H1 (cell line): ENCODE data around the gene RPP25. TPM values are rescaled to one million over a fixed set of nuclear protein-coding genes. Genes with fewer than 3 reads are reported as not detected.
A peak's percentile ranks its signal among the peaks of the same experiment; 100 is the strongest.

Experiments used
- CTCF ChIA-PET: fragments of 300-600 bp; sonication (Branson Sonifier 250); formaldehyde crosslinking; loops from one replicate; lab custom pipeline; 2021; ENCODE audit not compliant: partially characterized antibody; lab: Charles Lee
- POLR2A ChIA-PET: fragments of 300-600 bp; sonication (Branson Sonifier 250); formaldehyde crosslinking; loops from one replicate; lab custom pipeline; 2021; ENCODE audit warnings: inconsistent platforms; ENCODE audit not compliant: partially characterized antibody; lab: Charles Lee
- DNase-seq, 2 experiments: peaks; one replicate each; pipeline versions ENCODE4 v3.0.0 to v3.0.0-alpha.2; 2010 to 2022; ENCODE audit warnings: low spot score in 2 of 2, low read depth in 1 of 2, mixed read lengths in 1 of 2
- FAIRE-seq: peaks from 2 replicates; lab custom pipeline; 2011; peaks lifted over from hg19 to GRCh38; lab: Jason Lieb, UNC
- H2AFZ ChIP-seq: 2 replicates; pipeline ENCODE4 v1.8.1; 2012; ENCODE audit warnings: low read length, inconsistent platforms
- H2AK5ac ChIP-seq: 2 replicates; pipeline ENCODE4 v1.6.1; 2013; ENCODE audit warnings: low read depth, low read length
- H2BK120ac ChIP-seq: replicated peaks from 2 replicates; pipeline ENCODE3; 2013; ENCODE audit warnings: low read depth, low read length, inconsistent platforms
- H2BK12ac ChIP-seq: 2 replicates; pipeline ENCODE4 v1.6.1; 2013; ENCODE audit warnings: low read depth, low read length
- H2BK15ac ChIP-seq: 2 replicates; pipeline ENCODE4 v1.6.1; 2013; ENCODE audit warnings: low read length
- H2BK20ac ChIP-seq: 2 replicates; pipeline ENCODE4 v1.6.1; 2013; ENCODE audit warnings: low read length
- H2BK5ac ChIP-seq: 2 replicates; pipeline ENCODE4 v1.6.1; 2013; ENCODE audit warnings: low read depth, low read length
- H3K14ac ChIP-seq: 2 replicates; pipeline ENCODE4 v1.6.1; 2013; ENCODE audit warnings: inconsistent platforms; ENCODE audit not compliant: insufficient read length
- H3K18ac ChIP-seq: 2 replicates; pipeline ENCODE4 v1.6.1; 2013; ENCODE audit warnings: low read length; ENCODE audit errors: extremely low read depth
- H3K23ac ChIP-seq: 2 replicates; pipeline ENCODE4 v1.6.1; 2013; ENCODE audit warnings: inconsistent platforms; ENCODE audit not compliant: insufficient read length
- H3K23me2 ChIP-seq: 2 replicates; pipeline ENCODE4 v1.6.1; 2013; ENCODE audit warnings: low read depth, low read length
- H3K27ac ChIP-seq: 2 replicates; pipeline ENCODE4 v1.6.1; 2011; ENCODE audit warnings: low read depth, low read length, inconsistent platforms
- H3K27me3 ChIP-seq, 4 experiments: replicated peaks in 1 of 4; 1 replicate in 1 of 4; 2 replicates in 3 of 4; pipeline versions ENCODE4 v1.6.1 to v1.8.1; 2011 to 2013; ENCODE audit warnings: low read length in 3 of 4, mild to moderate bottlenecking in 3 of 4, inconsistent platforms in 2 of 4, mixed read lengths in 2 of 4, moderate library complexity in 1 of 4; ENCODE audit not compliant: control insufficient read depth in 3 of 4, insufficient read depth in 3 of 4; ENCODE audit errors: extremely low read depth in 1 of 4
- H3K36me3 ChIP-seq, 4 experiments: 2 replicates each; pipeline versions ENCODE4 v1.6.1 to v1.8.1; 2011 to 2013; ENCODE audit warnings: mild to moderate bottlenecking in 4 of 4, low read length in 3 of 4, moderate library complexity in 2 of 4, control low read depth in 1 of 4, inconsistent platforms in 1 of 4; ENCODE audit not compliant: insufficient read depth in 4 of 4, control insufficient read depth in 2 of 4
- H3K4ac ChIP-seq: replicated peaks from 2 replicates; pipeline ENCODE3; 2013; ENCODE audit warnings: low read length, low read depth, mixed read lengths, inconsistent platforms; ENCODE audit not compliant: insufficient read length
- H3K4me1 ChIP-seq, 4 experiments: replicated peaks in 1 of 4; 1 replicate in 1 of 4; 2 replicates in 3 of 4; pipeline versions ENCODE4 v1.6.1 to v1.8.1; 2011 to 2013; ENCODE audit warnings: low read length in 3 of 4, inconsistent platforms in 2 of 4, mixed read lengths in 1 of 4; ENCODE audit not compliant: insufficient read depth in 4 of 4, control insufficient read depth in 3 of 4
- H3K4me2 ChIP-seq, 2 experiments: 2 replicates each; pipeline versions ENCODE4 v1.6.1 to v1.8.1; 2011 to 2013; ENCODE audit warnings: low read depth in 2 of 2, low read length in 2 of 2, control low read depth in 1 of 2, inconsistent platforms in 1 of 2, mild to moderate bottlenecking in 1 of 2; ENCODE audit not compliant: insufficient read depth in 1 of 2
- H3K4me3 ChIP-seq, 4 experiments: fragments of 200-600, 300-600 bp in 1 of 4; sonication (generic), shearing (Covaris generic), sonication (Bioruptor Twin) in 1 of 4; 2 replicates each; pipeline versions ENCODE4 v1.5.1 to v1.8.1; 2011 to 2016; ENCODE audit warnings: low read length in 4 of 4, low read depth in 3 of 4, control low read depth in 2 of 4, inconsistent platforms in 2 of 4, mild to moderate bottlenecking in 2 of 4, mixed read lengths in 1 of 4, moderate library complexity in 1 of 4; ENCODE audit not compliant: insufficient read depth in 2 of 4; ENCODE audit errors: extremely low read depth in 1 of 4
- H3K56ac ChIP-seq: replicated peaks from 2 replicates; pipeline ENCODE3; 2013; ENCODE audit warnings: low read depth, mild to moderate bottlenecking, mixed read lengths, low read length, inconsistent platforms; ENCODE audit not compliant: insufficient read length
- H3K79me1 ChIP-seq: 2 replicates; pipeline ENCODE4 v1.6.1; 2013; ENCODE audit warnings: low read depth, low read length, control low read depth
- H3K79me2 ChIP-seq, 2 experiments: 2 replicates each; pipeline versions ENCODE4 v1.6.1 to v1.8.1; 2012 to 2013; ENCODE audit warnings: low read length in 2 of 2, mild to moderate bottlenecking in 2 of 2, inconsistent platforms in 1 of 2; ENCODE audit not compliant: insufficient read depth in 2 of 2, control insufficient read depth in 1 of 2
- H3K9ac ChIP-seq, 4 experiments: replicated peaks in 1 of 4; 1 replicate in 1 of 4; 2 replicates in 3 of 4; pipeline versions ENCODE4 v1.6.1 to v1.8.1; 2011 to 2013; ENCODE audit warnings: low read depth in 3 of 4, low read length in 3 of 4, control low read depth in 2 of 4, mild to moderate bottlenecking in 2 of 4, moderate library complexity in 2 of 4, inconsistent platforms in 1 of 4; ENCODE audit errors: extremely low read depth in 1 of 4
- H3K9me3 ChIP-seq, 2 experiments: 2 replicates each; pipeline versions ENCODE4 v1.6.1 to v1.8.1; 2012 to 2013; ENCODE audit warnings: mild to moderate bottlenecking in 2 of 2, moderate library complexity in 2 of 2, control low read depth in 1 of 2, inconsistent platforms in 1 of 2, low read depth in 1 of 2, low read length in 1 of 2, mixed read lengths in 1 of 2; ENCODE audit not compliant: insufficient read depth in 2 of 2
- H4K20me1 ChIP-seq, 2 experiments: replicated peaks in 1 of 2; 2 replicates each; pipeline versions ENCODE3 to v1.8.1; 2011 to 2013; ENCODE audit warnings: inconsistent platforms in 2 of 2, low read length in 2 of 2, mild to moderate bottlenecking in 1 of 2; ENCODE audit not compliant: insufficient read depth in 2 of 2, control insufficient read depth in 1 of 2
- H4K5ac ChIP-seq: 2 replicates; pipeline ENCODE4 v1.6.1; 2013; ENCODE audit warnings: low read length, low read depth, mixed read lengths, inconsistent platforms; ENCODE audit not compliant: insufficient read length
- H4K8ac ChIP-seq: 2 replicates; pipeline ENCODE4 v1.8.0; 2013; ENCODE audit warnings: mild to moderate bottlenecking, moderate library complexity, low read length, inconsistent platforms; ENCODE audit not compliant: insufficient read depth; ENCODE audit errors: extremely low read depth
- H4K91ac ChIP-seq: replicated peaks from 2 replicates; pipeline ENCODE3; 2013; ENCODE audit warnings: low read length, mixed read lengths, inconsistent platforms; ENCODE audit not compliant: insufficient read length
- CEBPB ChIP-seq: IDR thresholded peaks from 2 replicates; pipeline ENCODE4 v1.6.1; 2012; ENCODE audit warnings: low read depth, low read length
- FOSL1 ChIP-seq: IDR thresholded peaks from 2 replicates; pipeline ENCODE4 v1.6.1; 2011; ENCODE audit warnings: mild to moderate bottlenecking, low read depth, low read length, moderate library complexity; ENCODE audit not compliant: insufficient read depth
- KDM4A ChIP-seq: IDR thresholded peaks from one replicate; pipeline ENCODE4 v1.7.1; 2012; ENCODE audit warnings: low read depth, mild to moderate bottlenecking, moderate library complexity, low read length, inconsistent platforms; ENCODE audit not compliant: severe bottlenecking
- PHF8 ChIP-seq: fragments of 200-600 bp; sonication (generic); conservative IDR thresholded peaks from 2 replicates; pipeline ENCODE4 v1.7.1; 2012; ENCODE audit warnings: low read depth, mild to moderate bottlenecking, inconsistent platforms, low read length, moderate library complexity
- RXRA ChIP-seq: IDR thresholded peaks from 2 replicates; pipeline ENCODE4 v1.6.1; 2011; ENCODE audit warnings: low read depth, mild to moderate bottlenecking, low read length, moderate library complexity; ENCODE audit not compliant: insufficient read depth
- SP1 ChIP-seq: IDR thresholded peaks from 2 replicates; pipeline ENCODE4 v1.6.1; 2011; ENCODE audit warnings: low read depth, low read length
- TAF7 ChIP-seq: optimal IDR thresholded peaks from 2 replicates; pipeline ENCODE3; 2011; ENCODE audit warnings: low read depth, mild to moderate bottlenecking, inconsistent platforms, low read length, moderate library complexity, borderline replicate concordance
- TEAD4 ChIP-seq: IDR thresholded peaks from 2 replicates; pipeline ENCODE4 v1.6.1; 2012; ENCODE audit warnings: low read depth, low read length, inconsistent platforms, mixed read lengths
- YY1 ChIP-seq: IDR thresholded peaks from 2 replicates; pipeline ENCODE4 v1.6.1; 2011; ENCODE audit warnings: low read depth, mild to moderate bottlenecking, low read length
- WGBS, 2 experiments: shearing (Covaris generic) in 1 of 2; methylation state at CpG; one replicate each; pipeline versions ENCODE4 v1.1.6 to v1.1.7; 2013 to 2015; ENCODE audit warnings: low lambda C conversion rate in 2 of 2, mixed read lengths in 2 of 2, inconsistent platforms in 1 of 2, low coverage in 1 of 2, missing lambda C conversion rate in 1 of 2; ENCODE audit not compliant: insufficient replicate concordance in 2 of 2, insufficient coverage in 1 of 2, insufficient read length in 1 of 2; ENCODE audit errors: extremely low coverage in 1 of 2, missing lambda C conversion rate in 1 of 2; 5-methylcytosine and 5-hydroxymethylcytosine counted together
- polyA plus RNA-seq, 7 experiments: library from polyadenylated mRNA; depleted of rRNA in 3 of 7; stranded (reverse) in 5 of 7; unstranded in 2 of 7; fragments of >200 nt in 5 of 7; fragments of 200-250 nt in 2 of 7; gene quantifications; 1 replicate in 5 of 7; 2 replicates in 1 of 7; 4 replicates in 1 of 7; pipeline versions ENCODE4 v1.2.1 to v1.2.3, GENCODE V29; 2011 to 2013; ENCODE audit warnings: missing spikeins in 2 of 7, mixed read lengths in 2 of 7
- total RNA-seq: library from RNA; stranded (reverse); fragmentation: NEBNext Ultra II Directional; extraction: Animal tissue kit (Norgen Biotek cat#: 25700); gene quantifications from 2 replicates; pipeline ENCODE4 v1.2.1, GENCODE V29; 2021

The RPP25 gene
- total and polyA plus RNA-seq, 2 of the 8 experiments (the other 6 are each of a cell fraction or from before 2014, with no cell fraction given), result 17.4 to 19.8 TPM

GRCh38 chr15:74995779-74996765, 39.5 kb upstream of the RPP25 start:
- Histone ChIP-seq H2BK12ac (0 out of 2 replicates have a peak overlapping the region, but pooled peaks have one; percentile 23), H2AK5ac (no peak overlapping the region), H3K4me1 (peaks cover 0 to 7% (median 4%) of the 10 kb centered on the region in 4 experiments; a peak in 6 of 7 replicates), H4K8ac (peak overlapping the region; percentile 94), H2AFZ (0 out of 2 replicates have a peak overlapping the region, but pooled peaks have one; percentile 12), H3K4me3 (peak overlapping the region; percentile 87 to 97 (median 90)), H3K23ac (no peak overlapping the region), H4K91ac (peak overlapping the region; percentile 62), H3K56ac (peak overlapping the region; percentile 70), H2BK20ac (no peak overlapping the region), H4K20me1 (peaks cover 0 to 4% of the 10 kb centered on the region in 2 experiments), H3K4ac (no peak overlapping the region), H3K79me1 (no peaks in the 10 kb centered on the region; the same call in 1 of the 2 replicates), H3K36me3 (no peaks in the 10 kb centered on the region), H2BK120ac (no peak overlapping the region), H3K4me2 (peak overlapping the region; percentile 92 to 99), H4K5ac (peak overlapping the region; percentile 78), H2BK15ac (0 out of 2 replicates have a peak overlapping the region, but pooled peaks have one; percentile 95), H3K9ac (peak overlapping the region; percentile 62 to 86 (median 73)), H3K27ac (no peak overlapping the region), H3K27me3 (peaks cover 0 to 3% (median 0%) of the 10 kb centered on the region in 4 experiments; a peak in 3 of 7 replicates), H2BK5ac (peak overlapping the region; percentile 44; the same call in 1 of the 2 replicates), H3K79me2 (peaks cover 0 to 9% of the 10 kb centered on the region in 2 experiments; a peak in 1 of 4 replicates), H3K14ac (no peak overlapping the region), H3K23me2 (peaks cover 9% of the 10 kb centered on the region), H3K18ac (peak overlapping the region; percentile 93), H3K9me3 (no peaks in the 10 kb centered on the region)
- ChIA-PET POLR2A (interaction anchor here (0.7 to 2.2 kb wide), 16 partner anchors 9 to 236 kb away, joined by 3 to 10 read pairs (median 4); partner anchors contain the start of genes COX5A and RPP25), CTCF (interaction anchor here (0.6 to 2.2 kb wide), 15 partner anchors 8 to 312 kb away, joined by 3 to 8 read pairs (median 3); partner anchors contain the start of gene C15orf39)
- 7% methylated on average over 40 of the region's 42 CpGs; no CpG with 5 or more reads in 1 of the 2 experiments for WGBS, 2 experiments
- peak; percentile 24 for FAIRE-seq
- DNase-seq, result peak in 1 of 2 experiments; percentile 71
- peak; percentile 18 for TF ChIP-seq KDM4A
- TF ChIP-seq PHF8, result peak; percentile 14; the same call in 1 of the 2 replicates
- TF ChIP-seq CEBPB, result no peak
- TF ChIP-seq RXRA, result no peak
- TF ChIP-seq SP1, result no peak
- TF ChIP-seq FOSL1, result no peak
- TF ChIP-seq YY1, result peak; percentile 40; the same call in 1 of the 2 replicates
- no peak for TF ChIP-seq TAF7
- 0 out of 2 replicates have a peak, but pooled peaks have one; percentile 3 for TF ChIP-seq TEAD4
